Neuronal stem cell (in vitro differentiated cells): Measurements from ENCODE around the gene TLE1.

ENCODE experiments used
- DNase-seq: peaks from one replicate; pipeline ENCODE4 v3.0.0-alpha.2; 2013; ENCODE audit warnings: low spot score
- H2AFZ ChIP-seq: one replicate; pipeline ENCODE4 v1.6.1; 2013; ENCODE audit warnings: mild to moderate bottlenecking, low read length, inconsistent platforms
- H2AK5ac ChIP-seq: 2 replicates; pipeline ENCODE4 v1.6.1; 2013; ENCODE audit warnings: low read depth, mild to moderate bottlenecking, inconsistent platforms, low read length, moderate library complexity, mixed read lengths
- H2BK120ac ChIP-seq: 2 replicates; pipeline ENCODE4 v1.6.1; 2013; ENCODE audit warnings: low read depth, mild to moderate bottlenecking, inconsistent platforms, low read length, moderate library complexity, mixed read lengths
- H2BK12ac ChIP-seq: one replicate; pipeline ENCODE4 v1.6.1; 2013; ENCODE audit warnings: low read length, inconsistent platforms
- H2BK15ac ChIP-seq: 2 replicates; pipeline ENCODE4 v1.6.1; 2013; ENCODE audit warnings: mild to moderate bottlenecking, low read length, inconsistent platforms, mixed read lengths
- H2BK5ac ChIP-seq: one replicate; pipeline ENCODE4 v1.6.1; 2013; ENCODE audit warnings: inconsistent platforms, mild to moderate bottlenecking, low read length, moderate library complexity
- H3K14ac ChIP-seq: one replicate; pipeline ENCODE4 v1.6.1; 2013; ENCODE audit warnings: low read length, inconsistent platforms
- H3K18ac ChIP-seq: 2 replicates; pipeline ENCODE4 v1.6.1; 2013; ENCODE audit warnings: low read length, inconsistent platforms
- H3K23ac ChIP-seq: 2 replicates; pipeline ENCODE4 v1.6.1; 2013; ENCODE audit warnings: low read depth, mild to moderate bottlenecking, mixed read lengths, low read length, inconsistent platforms; ENCODE audit not compliant: poor library complexity
- H3K27ac ChIP-seq: replicated peaks from 3 replicates; pipeline ENCODE4 v1.5.1; 2013; ENCODE audit warnings: low read length, inconsistent platforms
- H3K27me3 ChIP-seq, 3 experiments: 2 replicates each; pipeline ENCODE4 v1.6.1; 2013; ENCODE audit warnings: low read length in 3 of 3, mild to moderate bottlenecking in 2 of 3, inconsistent platforms in 1 of 3, low read depth in 1 of 3, mixed read lengths in 1 of 3, moderate library complexity in 1 of 3; ENCODE audit not compliant: control insufficient read depth in 3 of 3, insufficient read depth in 3 of 3
- H3K36me3 ChIP-seq, 2 donors: replicated peaks in 1 of 2; 2 replicates each; pipeline ENCODE4 v1.6.1; 2013; ENCODE audit warnings: low read length in 2 of 2; ENCODE audit not compliant: control insufficient read depth in 2 of 2, insufficient read depth in 2 of 2
- H3K4ac ChIP-seq: 2 replicates; pipeline ENCODE4 v1.6.1; 2013; ENCODE audit warnings: inconsistent platforms, mild to moderate bottlenecking, low read length, moderate library complexity
- H3K4me1 ChIP-seq, 2 donors: 1 replicate in 1 of 2; 2 replicates in 1 of 2; pipeline ENCODE4 v1.6.1; 2013; ENCODE audit warnings: low read length in 2 of 2, low read depth in 1 of 2; ENCODE audit not compliant: control insufficient read depth in 2 of 2, insufficient read depth in 1 of 2
- H3K4me2 ChIP-seq: one replicate; pipeline ENCODE4 v1.6.1; 2013; ENCODE audit warnings: mild to moderate bottlenecking, low read length, inconsistent platforms; ENCODE audit not compliant: insufficient read depth, poor library complexity, severe bottlenecking
- H3K4me3 ChIP-seq, 2 donors: 2 replicates each; pipeline ENCODE4 v1.5.1; 2013; ENCODE audit warnings: low read length in 2 of 2, mild to moderate bottlenecking in 2 of 2, inconsistent platforms in 1 of 2, moderate library complexity in 1 of 2
- H3K79me1 ChIP-seq: one replicate; pipeline ENCODE4 v1.6.1; 2013; ENCODE audit warnings: low read depth, mild to moderate bottlenecking, inconsistent platforms, low read length, moderate library complexity
- H3K9ac ChIP-seq: one replicate; pipeline ENCODE4 v1.6.1; 2013; ENCODE audit warnings: mild to moderate bottlenecking, low read depth, low read length, inconsistent platforms; ENCODE audit not compliant: poor library complexity
- H3K9me3 ChIP-seq, 2 donors: replicated peaks in 1 of 2; 2 replicates each; pipeline versions ENCODE3 to v1.6.1; 2013; ENCODE audit warnings: low read length in 2 of 2, mild to moderate bottlenecking in 2 of 2, inconsistent platforms in 1 of 2, low read depth in 1 of 2, mixed read lengths in 1 of 2, moderate library complexity in 1 of 2; ENCODE audit not compliant: control insufficient read depth in 2 of 2, insufficient read depth in 1 of 2
- H4K8ac ChIP-seq: one replicate; pipeline ENCODE4 v1.6.1; 2013; ENCODE audit warnings: low read depth, mild to moderate bottlenecking, inconsistent platforms, low read length, moderate library complexity
- H4K91ac ChIP-seq: one replicate; pipeline ENCODE4 v1.6.1; 2013; ENCODE audit warnings: low read length, low read depth, mild to moderate bottlenecking, inconsistent platforms; ENCODE audit not compliant: poor library complexity
- WGBS, 2 donors: extraction: QIAGEN DNeasy Blood & Tissue Kit; methylation state at CpG; one replicate each; pipeline ENCODE4 v1.1.7; 2013; ENCODE audit warnings: missing lambda C conversion rate in 2 of 2, mixed read lengths in 1 of 2; ENCODE audit not compliant: insufficient read length in 2 of 2, insufficient replicate concordance in 1 of 2; ENCODE audit errors: extremely low coverage in 2 of 2; 5-methylcytosine and 5-hydroxymethylcytosine counted together

TLE1 gene

GRCh38 chr9:81656871-81657337 lies 32.4 kb downstream of the TLE1 start:
- no CpG with 5 or more reads among the region's 1 CpG for WGBS, 2 donors
- no peak overlapping the region for H2AFZ ChIP-seq
- H4K8ac ChIP-seq = no peak overlapping the region
- H2BK12ac ChIP-seq = no peak overlapping the region
- H3K9ac ChIP-seq = no peak overlapping the region
- peaks cover 0 to 3% of the 10 kb centered on the region in 2 donors for H3K9me3 ChIP-seq
- no peak for DNase-seq
- no peak overlapping the region for H2BK5ac ChIP-seq
- no peak overlapping the region for H2BK15ac ChIP-seq
- H3K14ac ChIP-seq = no peak overlapping the region
- H3K4me3 ChIP-seq = no peak overlapping the region
- H3K4me1 ChIP-seq = peaks cover 15 to 40% of the 10 kb centered on the region in 2 donors
- H3K27me3 ChIP-seq = no peaks in the 10 kb centered on the region
- H2BK120ac ChIP-seq = no peak overlapping the region
- H3K36me3 ChIP-seq = peaks cover 0 to 16% of the 10 kb centered on the region in 2 donors
- H3K27ac ChIP-seq = no peak overlapping the region
- H3K23ac ChIP-seq = no peak overlapping the region
- no peak overlapping the region for H2AK5ac ChIP-seq
- H3K79me1 ChIP-seq = peaks cover 8% of the 10 kb centered on the region
- no peak overlapping the region for H3K4ac ChIP-seq
- no peak overlapping the region for H3K18ac ChIP-seq
- no peak overlapping the region for H3K4me2 ChIP-seq
- no peak overlapping the region for H4K91ac ChIP-seq

GRCh38 chr9:81656004-81656403 lies 33.3 kb downstream of the TLE1 start:
- peaks cover 0 to 16% of the 10 kb centered on the region in 2 donors for H3K36me3 ChIP-seq
- H3K9ac ChIP-seq = no peak overlapping the region
- no peak overlapping the region for H2AK5ac ChIP-seq
- H2BK5ac ChIP-seq = no peak overlapping the region
- peaks cover 11 to 39% of the 10 kb centered on the region in 2 donors for H3K4me1 ChIP-seq
- H4K8ac ChIP-seq = no peak overlapping the region
- no peak overlapping the region for H3K4me3 ChIP-seq
- DNase-seq = no peak
- no peak overlapping the region for H4K91ac ChIP-seq
- H3K23ac ChIP-seq = no peak overlapping the region
- H3K79me1 ChIP-seq = peaks cover 8% of the 10 kb centered on the region
- H3K4me2 ChIP-seq = no peak overlapping the region
- H2BK15ac ChIP-seq = no peak overlapping the region
- H3K27ac ChIP-seq = no peak overlapping the region
- H3K14ac ChIP-seq = no peak overlapping the region
- H3K18ac ChIP-seq = no peak overlapping the region
- H2BK12ac ChIP-seq = no peak overlapping the region
- WGBS, 2 donors = no CpG with 5 or more reads among the region's 3 CpGs
- H3K4ac ChIP-seq = no peak overlapping the region
- H3K27me3 ChIP-seq = no peaks in the 10 kb centered on the region
- no peak overlapping the region for H2AFZ ChIP-seq
- no peak overlapping the region for H2BK120ac ChIP-seq
- H3K9me3 ChIP-seq = peaks cover 0 to 3% of the 10 kb centered on the region in 2 donors

GRCh38 chr9:81653240-81653639 lies 36.1 kb downstream of the TLE1 start:
- Histone ChIP-seq H2BK120ac (no peak overlapping the region), H3K4ac (no peak overlapping the region), H3K27me3 (no peaks in the 10 kb centered on the region), H3K4me1 (peaks cover 19 to 65% of the 10 kb centered on the region in 2 donors), H3K9me3 (no peaks in the 10 kb centered on the region), H3K23ac (no peak overlapping the region), H3K18ac (no peak overlapping the region), H4K91ac (no peak overlapping the region), H2BK12ac (no peak overlapping the region), H3K36me3 (peaks cover 0 to 8% of the 10 kb centered on the region in 2 donors), H3K79me1 (peaks cover 4% of the 10 kb centered on the region), H2AFZ (no peak overlapping the region), H2BK5ac (no peak overlapping the region), H3K4me3 (no peak overlapping the region), H3K27ac (no peak overlapping the region), H4K8ac (no peak overlapping the region), H2BK15ac (no peak overlapping the region), H3K4me2 (no peak overlapping the region), H3K9ac (no peak overlapping the region), H2AK5ac (no peak overlapping the region), H3K14ac (no peak overlapping the region)
- no peak for DNase-seq
- no CpG with 5 or more reads among the region's 3 CpGs for WGBS, 2 donors

- Histone ChIP-seq H4K91ac (no peak overlapping the region), H3K4me1 (peaks cover 23 to 68% of the 10 kb centered on the region in 2 donors), H3K27me3 (no peaks in the 10 kb centered on the region), H2BK15ac (no peak overlapping the region), H2BK5ac (no peak overlapping the region), H3K14ac (no peak overlapping the region), H3K4ac (no peak overlapping the region), H3K9ac (no peak overlapping the region), H3K18ac (no peak overlapping the region), H2AFZ (no peak overlapping the region), H3K36me3 (peaks cover 0 to 8% of the 10 kb centered on the region in 2 donors), H3K9me3 (no peaks in the 10 kb centered on the region), H2AK5ac (no peak overlapping the region), H3K23ac (no peak overlapping the region), H2BK12ac (no peak overlapping the region), H3K4me3 (no peak overlapping the region), H3K4me2 (no peak overlapping the region), H3K27ac (peak overlapping the region; percentile 90), H2BK120ac (no peak overlapping the region), H3K79me1 (peaks cover 4% of the 10 kb centered on the region), H4K8ac (no peak overlapping the region)
- DNase-seq = no peak
- no CpG with 5 or more reads among the region's 7 CpGs for WGBS, 2 donors
Observed at GRCh38 chr9:81652058-81652687, 37.2 kb downstream of the TLE1 start.
